MM.1S (cell line): ENCODE results near the gene NCKAP5.

Experiments used
- EZH2 ChIP-seq: fragments of 300-600 bp; sonication (generic); optimal IDR thresholded peaks from 2 replicates; pipeline ENCODE3; 2017; ENCODE audit warnings: low read depth, mild to moderate bottlenecking, antibody characterized with exemption, low read length, mixed read lengths
- EZH2phosphoT487 ChIP-seq: fragments of 300-600 bp; sonication (generic); IDR thresholded peaks from 2 replicates; pipeline ENCODE4 v1.6.1; 2018; ENCODE audit warnings: antibody characterized with exemption, low read length
- TF ChIP-seq, protein P1 (sequence below): fragments of 300-600 bp; sonication (generic); IDR thresholded peaks from 2 replicates; pipeline ENCODE4 v1.5.1; 2016; ENCODE audit warnings: antibody characterized with exemption, low read length, mixed read lengths

DNA sequence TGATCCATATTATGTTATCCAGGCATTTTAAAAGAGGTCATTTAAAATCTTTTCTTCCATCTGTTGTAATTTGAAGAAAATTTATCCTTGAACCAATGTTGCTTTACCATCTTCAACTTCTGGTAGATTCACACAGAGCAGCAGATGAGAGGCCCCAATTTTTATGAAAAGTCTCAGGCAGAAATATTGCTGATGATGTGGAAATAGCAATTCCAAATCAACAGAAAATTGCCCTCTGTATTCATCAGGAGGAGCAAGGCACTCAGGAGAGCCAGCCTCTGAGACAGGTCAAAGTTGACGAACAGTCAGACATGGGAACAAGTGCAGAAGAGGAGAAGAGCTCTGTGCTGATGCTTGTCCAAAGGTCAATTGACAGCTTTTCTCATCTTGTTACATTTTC lies 444.9 kb downstream of the NCKAP5 start:
- TF ChIP-seq, protein P1, sequence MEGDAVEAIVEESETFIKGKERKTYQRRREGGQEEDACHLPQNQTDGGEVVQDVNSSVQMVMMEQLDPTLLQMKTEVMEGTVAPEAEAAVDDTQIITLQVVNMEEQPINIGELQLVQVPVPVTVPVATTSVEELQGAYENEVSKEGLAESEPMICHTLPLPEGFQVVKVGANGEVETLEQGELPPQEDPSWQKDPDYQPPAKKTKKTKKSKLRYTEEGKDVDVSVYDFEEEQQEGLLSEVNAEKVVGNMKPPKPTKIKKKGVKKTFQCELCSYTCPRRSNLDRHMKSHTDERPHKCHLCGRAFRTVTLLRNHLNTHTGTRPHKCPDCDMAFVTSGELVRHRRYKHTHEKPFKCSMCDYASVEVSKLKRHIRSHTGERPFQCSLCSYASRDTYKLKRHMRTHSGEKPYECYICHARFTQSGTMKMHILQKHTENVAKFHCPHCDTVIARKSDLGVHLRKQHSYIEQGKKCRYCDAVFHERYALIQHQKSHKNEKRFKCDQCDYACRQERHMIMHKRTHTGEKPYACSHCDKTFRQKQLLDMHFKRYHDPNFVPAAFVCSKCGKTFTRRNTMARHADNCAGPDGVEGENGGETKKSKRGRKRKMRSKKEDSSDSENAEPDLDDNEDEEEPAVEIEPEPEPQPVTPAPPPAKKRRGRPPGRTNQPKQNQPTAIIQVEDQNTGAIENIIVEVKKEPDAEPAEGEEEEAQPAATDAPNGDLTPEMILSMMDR: no peak
- no peak for TF ChIP-seq EZH2
- no peak for TF ChIP-seq EZH2phosphoT487
